ENCODE data around the gene NFASC.
A peak's percentile ranks its signal among the peaks of the same experiment; 100 is the strongest.

Gene NFASC

DNA sequence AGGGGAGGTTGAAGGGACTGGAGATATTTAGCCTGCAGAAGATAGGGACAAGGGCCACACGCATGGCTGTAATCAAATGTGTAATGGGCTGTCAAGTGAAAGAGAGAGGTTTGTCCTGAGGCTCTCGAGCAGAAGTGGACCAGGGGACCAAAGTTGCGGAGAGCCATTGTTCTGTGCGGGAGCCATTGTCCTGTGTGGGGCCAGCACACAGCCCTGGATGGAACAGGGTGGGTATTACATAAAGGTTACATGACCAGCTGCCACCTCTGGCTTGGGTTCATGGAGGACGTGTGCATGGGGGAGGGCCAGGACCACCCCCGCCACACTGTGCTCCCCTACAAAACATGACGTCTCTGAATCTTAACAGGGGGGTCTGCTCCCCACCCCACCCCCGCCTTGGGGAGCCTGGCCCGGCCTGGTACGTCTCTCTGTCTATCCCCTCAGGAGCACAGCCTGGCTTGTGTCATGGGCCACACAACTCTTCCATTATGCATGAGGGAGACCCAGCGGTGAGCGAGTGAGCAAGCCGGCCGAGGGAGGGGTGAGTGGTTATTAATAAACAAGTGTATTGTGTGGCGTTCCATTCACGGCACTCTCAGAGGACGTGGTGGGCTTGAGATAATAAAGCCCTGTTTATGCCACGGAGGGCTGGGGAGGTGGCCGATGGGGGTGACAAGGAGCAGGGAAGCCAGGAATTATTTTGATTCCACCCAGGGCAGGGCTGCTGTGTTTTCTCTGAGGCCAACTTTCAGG lies at the start of gene NFASC:
Gene NFASC (plus strand): TSS at position 703 of the 753 bp plus-strand sequence. CDS start 73,454 bp downstream, outside the sequence.
- no peak for DNase-seq (ENCODE audit: low read depth)
- TF ChIP-seq, protein P1, sequence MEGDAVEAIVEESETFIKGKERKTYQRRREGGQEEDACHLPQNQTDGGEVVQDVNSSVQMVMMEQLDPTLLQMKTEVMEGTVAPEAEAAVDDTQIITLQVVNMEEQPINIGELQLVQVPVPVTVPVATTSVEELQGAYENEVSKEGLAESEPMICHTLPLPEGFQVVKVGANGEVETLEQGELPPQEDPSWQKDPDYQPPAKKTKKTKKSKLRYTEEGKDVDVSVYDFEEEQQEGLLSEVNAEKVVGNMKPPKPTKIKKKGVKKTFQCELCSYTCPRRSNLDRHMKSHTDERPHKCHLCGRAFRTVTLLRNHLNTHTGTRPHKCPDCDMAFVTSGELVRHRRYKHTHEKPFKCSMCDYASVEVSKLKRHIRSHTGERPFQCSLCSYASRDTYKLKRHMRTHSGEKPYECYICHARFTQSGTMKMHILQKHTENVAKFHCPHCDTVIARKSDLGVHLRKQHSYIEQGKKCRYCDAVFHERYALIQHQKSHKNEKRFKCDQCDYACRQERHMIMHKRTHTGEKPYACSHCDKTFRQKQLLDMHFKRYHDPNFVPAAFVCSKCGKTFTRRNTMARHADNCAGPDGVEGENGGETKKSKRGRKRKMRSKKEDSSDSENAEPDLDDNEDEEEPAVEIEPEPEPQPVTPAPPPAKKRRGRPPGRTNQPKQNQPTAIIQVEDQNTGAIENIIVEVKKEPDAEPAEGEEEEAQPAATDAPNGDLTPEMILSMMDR (conservative IDR thresholded peaks at IDR 0.05; ENCODE audit: control insufficient read depth, insufficient read depth, low read depth, low read length): no peak
- no peak within 1 kb of the TSS for H3K4me3 ChIP-seq (ENCODE audit: control insufficient read depth, low read depth, low read length)

- no peak overlapping the region for H3K4me3 ChIP-seq (ENCODE audit: control insufficient read depth, low read depth, low read length)
- DNase-seq (ENCODE audit: low read depth): no peak
- TF ChIP-seq, protein P1 (conservative IDR thresholded peaks at IDR 0.05; ENCODE audit: control insufficient read depth, insufficient read depth, low read depth, low read length): no peak
Observed at GRCh38 chr1:204821476-204821875, 49.2 kb upstream of the NFASC start.

DNA sequence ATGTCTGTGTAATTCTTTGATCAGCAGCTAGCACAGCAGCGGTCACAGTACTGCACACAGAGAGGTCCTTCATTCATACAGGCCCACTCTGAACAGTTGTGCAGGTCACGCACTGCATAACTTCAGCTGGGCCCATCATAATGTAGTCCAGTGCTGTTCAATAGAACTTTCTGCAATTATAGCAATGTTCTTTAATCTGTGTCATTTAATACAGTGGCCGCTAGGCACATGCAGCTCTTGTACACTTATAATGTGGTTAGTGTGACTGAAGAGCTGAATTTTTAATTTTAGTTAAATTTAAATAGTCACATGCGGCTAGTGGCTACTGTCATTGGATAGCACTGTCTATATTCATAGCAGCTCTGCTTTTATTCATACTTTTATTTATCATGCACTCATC lies 48.7 kb upstream of the NFASC start:
- H3K4me3 ChIP-seq (ENCODE audit: control insufficient read depth, low read depth, low read length): no peak overlapping the region
- no peak for DNase-seq (ENCODE audit: low read depth)
- TF ChIP-seq, protein P1 (conservative IDR thresholded peaks at IDR 0.05; ENCODE audit: control insufficient read depth, insufficient read depth, low read depth, low read length): no peak

DNA sequence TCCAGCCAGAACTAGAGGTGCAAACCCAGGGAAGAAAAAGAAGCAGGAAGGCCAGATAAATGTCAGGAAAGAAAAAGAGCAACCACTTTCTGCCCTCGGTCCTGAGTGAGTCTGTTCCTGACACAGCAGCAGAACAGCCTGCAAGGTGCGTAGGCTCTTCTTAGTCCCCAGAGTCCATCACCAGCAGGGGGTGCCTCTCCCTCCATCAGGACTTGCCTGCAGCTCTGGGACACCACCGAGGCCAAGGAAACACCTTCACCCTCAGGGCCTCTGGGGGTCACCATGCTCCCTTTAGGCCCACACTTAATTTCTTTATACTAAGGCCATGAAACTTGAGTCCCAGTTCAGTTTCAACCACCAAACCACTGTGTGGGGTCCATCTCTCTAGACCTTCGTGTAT lies 43.7 kb upstream of the NFASC start:
- DNase-seq (ENCODE audit: low read depth): peak; percentile 14
- H3K4me3 ChIP-seq (ENCODE audit: control insufficient read depth, low read depth, low read length): no peak overlapping the region
- TF ChIP-seq, protein P1 (conservative IDR thresholded peaks at IDR 0.05; ENCODE audit: control insufficient read depth, insufficient read depth, low read depth, low read length): peak; percentile 28

- TF ChIP-seq, protein P1 (conservative IDR thresholded peaks at IDR 0.05; ENCODE audit: control insufficient read depth, insufficient read depth, low read depth, low read length): no peak
- peak overlapping the region; percentile 37 for H3K4me3 ChIP-seq (ENCODE audit: control insufficient read depth, low read depth, low read length)
- peak; percentile 49 for DNase-seq (ENCODE audit: low read depth)
Observed at GRCh38 chr1:204828352-204828850, 42.3 kb upstream of the NFASC start.

- DNase-seq (ENCODE audit: low read depth): no peak
- TF ChIP-seq, protein P1 (conservative IDR thresholded peaks at IDR 0.05; ENCODE audit: control insufficient read depth, insufficient read depth, low read depth, low read length): no peak
- H3K4me3 ChIP-seq (ENCODE audit: control insufficient read depth, low read depth, low read length): peak overlapping the region; percentile 37
Observed at GRCh38 chr1:204829133-204829825, 41.4 kb upstream of the NFASC start.

Measured in fibroblast of mammary gland (primary cell).